Hepatocyte (in vitro differentiated cells): ENCODE results near the gene PCCA.

Experiments used
- EZH2 ChIP-seq: fragments of 200-600 bp; sonication (generic); IDR thresholded peaks from 2 replicates; pipeline ENCODE4 v1.6.1; 2016; ENCODE audit warnings: antibody characterized with exemption, mild to moderate bottlenecking, borderline replicate concordance
- EZH2phosphoT487 ChIP-seq: fragments of 200-600 bp; sonication (generic); IDR thresholded peaks from one replicate; pipeline ENCODE4 v1.6.1; 2018; ENCODE audit warnings: antibody characterized with exemption, mild to moderate bottlenecking, low read depth, moderate library complexity; ENCODE audit not compliant: unreplicated experiment, severe bottlenecking
- TF ChIP-seq, protein P1 (sequence below): fragments of 200-600 bp; sonication (generic); IDR thresholded peaks from 2 replicates; pipeline ENCODE4 v1.5.1; 2016; ENCODE audit warnings: antibody characterized with exemption, mild to moderate bottlenecking; ENCODE audit not compliant: poor library complexity

DNA sequence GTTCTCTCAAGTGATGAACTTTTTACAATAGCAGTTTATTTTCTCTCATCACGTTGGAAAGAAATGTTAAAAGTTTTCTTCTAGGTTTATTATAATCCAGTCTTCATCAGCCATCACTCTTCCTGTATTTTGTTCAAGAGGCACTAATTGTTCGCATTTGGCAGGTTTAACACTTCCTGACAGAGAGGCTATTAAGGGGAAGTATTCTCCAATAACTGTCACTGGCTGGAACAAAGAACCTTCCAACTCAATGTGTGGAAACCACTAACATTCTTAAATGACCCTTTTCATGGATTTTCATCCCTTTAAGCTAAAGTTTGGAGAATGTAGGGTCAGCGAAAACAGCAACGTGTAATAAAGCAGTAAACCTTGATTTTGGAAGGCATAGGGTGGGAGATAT is 145.1 kb downstream of the PCCA start:
- TF ChIP-seq, protein P1, sequence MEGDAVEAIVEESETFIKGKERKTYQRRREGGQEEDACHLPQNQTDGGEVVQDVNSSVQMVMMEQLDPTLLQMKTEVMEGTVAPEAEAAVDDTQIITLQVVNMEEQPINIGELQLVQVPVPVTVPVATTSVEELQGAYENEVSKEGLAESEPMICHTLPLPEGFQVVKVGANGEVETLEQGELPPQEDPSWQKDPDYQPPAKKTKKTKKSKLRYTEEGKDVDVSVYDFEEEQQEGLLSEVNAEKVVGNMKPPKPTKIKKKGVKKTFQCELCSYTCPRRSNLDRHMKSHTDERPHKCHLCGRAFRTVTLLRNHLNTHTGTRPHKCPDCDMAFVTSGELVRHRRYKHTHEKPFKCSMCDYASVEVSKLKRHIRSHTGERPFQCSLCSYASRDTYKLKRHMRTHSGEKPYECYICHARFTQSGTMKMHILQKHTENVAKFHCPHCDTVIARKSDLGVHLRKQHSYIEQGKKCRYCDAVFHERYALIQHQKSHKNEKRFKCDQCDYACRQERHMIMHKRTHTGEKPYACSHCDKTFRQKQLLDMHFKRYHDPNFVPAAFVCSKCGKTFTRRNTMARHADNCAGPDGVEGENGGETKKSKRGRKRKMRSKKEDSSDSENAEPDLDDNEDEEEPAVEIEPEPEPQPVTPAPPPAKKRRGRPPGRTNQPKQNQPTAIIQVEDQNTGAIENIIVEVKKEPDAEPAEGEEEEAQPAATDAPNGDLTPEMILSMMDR: no peak
- TF ChIP-seq EZH2phosphoT487: no peak
- TF ChIP-seq EZH2: no peak
